Ovary (tissue), 3 donors: ENCODE measurements around the gene PTPN1.

Experiments used
- CTCF ChIP-seq, 3 donors: fragments of 450-650 bp in 2 of 3; fragments of 200-600 bp in 1 of 3; IDR thresholded peaks; one replicate each; pipeline versions ENCODE4 v1.5.1 to v1.8.0; 2016 to 2022; ENCODE audit warnings: antibody characterized with exemption in 3 of 3, mild to moderate bottlenecking in 1 of 3
- POLR2A ChIP-seq: fragments of 450-650 bp; IDR thresholded peaks from one replicate; pipeline ENCODE4 v1.6.1; 2017; ENCODE audit warnings: antibody characterized with exemption, mild to moderate bottlenecking, moderate library complexity
- donor health status: DM: no; HTN: no; CAD: no.

- no peak for TF ChIP-seq CTCF (IDR thresholded peaks at IDR 0.05)
- TF ChIP-seq POLR2A = no peak
These were observed 40.3 kb downstream of the PTPN1 start for GRCh38 chr20:50550531-50550930.
